Measurements from ENCODE around the gene CD70.

DNA sequence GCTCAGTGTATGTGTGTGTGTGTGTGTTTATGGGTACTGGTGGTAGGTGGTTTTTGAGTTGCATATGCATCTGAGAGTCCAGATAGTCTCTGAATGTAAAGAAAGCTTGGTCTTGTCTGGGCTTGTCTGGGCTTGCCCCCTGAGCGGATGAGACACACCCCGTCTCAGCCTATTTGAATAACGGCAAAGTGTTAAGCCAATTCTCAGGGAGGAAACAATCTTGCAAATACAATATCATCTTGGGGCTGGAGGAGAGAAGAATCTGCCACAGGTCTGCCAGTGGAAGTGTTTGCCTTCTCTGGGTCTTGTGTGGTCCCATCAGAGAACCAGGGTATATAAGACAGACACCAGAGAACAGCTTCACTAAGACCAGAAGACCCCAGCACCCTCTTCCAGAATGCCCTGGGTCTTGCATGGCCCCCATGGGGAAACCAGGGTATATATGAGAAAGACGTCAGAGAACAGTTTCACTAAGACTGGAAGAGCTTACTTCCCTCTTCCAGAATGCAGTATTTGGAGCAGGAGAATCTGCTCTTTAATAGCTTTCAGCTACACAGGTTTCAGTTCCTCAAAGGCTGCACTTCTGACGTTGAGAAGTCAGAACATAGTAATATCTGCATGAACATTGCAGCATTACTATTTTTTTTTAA is 13.3 kb downstream of the CD70 start:
- TF ChIP-seq, protein P1, sequence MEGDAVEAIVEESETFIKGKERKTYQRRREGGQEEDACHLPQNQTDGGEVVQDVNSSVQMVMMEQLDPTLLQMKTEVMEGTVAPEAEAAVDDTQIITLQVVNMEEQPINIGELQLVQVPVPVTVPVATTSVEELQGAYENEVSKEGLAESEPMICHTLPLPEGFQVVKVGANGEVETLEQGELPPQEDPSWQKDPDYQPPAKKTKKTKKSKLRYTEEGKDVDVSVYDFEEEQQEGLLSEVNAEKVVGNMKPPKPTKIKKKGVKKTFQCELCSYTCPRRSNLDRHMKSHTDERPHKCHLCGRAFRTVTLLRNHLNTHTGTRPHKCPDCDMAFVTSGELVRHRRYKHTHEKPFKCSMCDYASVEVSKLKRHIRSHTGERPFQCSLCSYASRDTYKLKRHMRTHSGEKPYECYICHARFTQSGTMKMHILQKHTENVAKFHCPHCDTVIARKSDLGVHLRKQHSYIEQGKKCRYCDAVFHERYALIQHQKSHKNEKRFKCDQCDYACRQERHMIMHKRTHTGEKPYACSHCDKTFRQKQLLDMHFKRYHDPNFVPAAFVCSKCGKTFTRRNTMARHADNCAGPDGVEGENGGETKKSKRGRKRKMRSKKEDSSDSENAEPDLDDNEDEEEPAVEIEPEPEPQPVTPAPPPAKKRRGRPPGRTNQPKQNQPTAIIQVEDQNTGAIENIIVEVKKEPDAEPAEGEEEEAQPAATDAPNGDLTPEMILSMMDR (IDR thresholded peaks at IDR 0.05 in 8 of 11, conservative IDR thresholded peaks at IDR 0.05 in 3 of 11) = no peak
- TF ChIP-seq POLR2A (IDR thresholded peaks at IDR 0.05) = no peak
